HEK293 (cell line): ENCODE results near the gene UBE3C.

Experiments
- GFI1B ChIP-seq: fragments of 450-650 bp; formaldehyde crosslinking; IDR thresholded peaks from 2 replicates; pipeline ENCODE4 v1.5.1; 2016; ENCODE audit warnings: missing biosample characterization, missing genetic modification characterization
- WT1 ChIP-seq: fragments of 450-650 bp; formaldehyde crosslinking; IDR thresholded peaks from 2 replicates; pipeline ENCODE4 v1.5.1; 2016; ENCODE audit warnings: missing biosample characterization, missing genetic modification characterization
- ZNF654 ChIP-seq: fragments of 450-650 bp; formaldehyde crosslinking; IDR thresholded peaks from 2 replicates; pipeline ENCODE4 v1.5.1; 2016; ENCODE audit warnings: low read depth, missing biosample characterization, missing genetic modification characterization
- TF ChIP-seq, protein P1 (sequence below): fragments of 450-650 bp; formaldehyde crosslinking; IDR thresholded peaks from 2 replicates; pipeline ENCODE4 v1.5.1; 2016; ENCODE audit warnings: missing biosample characterization, missing genetic modification characterization
- TF ChIP-seq, protein P2 (sequence below): fragments of 450-650 bp; formaldehyde crosslinking; IDR thresholded peaks from 2 replicates; pipeline ENCODE4 v1.5.1; 2016; ENCODE audit warnings: missing biosample characterization, missing genetic modification characterization

DNA sequence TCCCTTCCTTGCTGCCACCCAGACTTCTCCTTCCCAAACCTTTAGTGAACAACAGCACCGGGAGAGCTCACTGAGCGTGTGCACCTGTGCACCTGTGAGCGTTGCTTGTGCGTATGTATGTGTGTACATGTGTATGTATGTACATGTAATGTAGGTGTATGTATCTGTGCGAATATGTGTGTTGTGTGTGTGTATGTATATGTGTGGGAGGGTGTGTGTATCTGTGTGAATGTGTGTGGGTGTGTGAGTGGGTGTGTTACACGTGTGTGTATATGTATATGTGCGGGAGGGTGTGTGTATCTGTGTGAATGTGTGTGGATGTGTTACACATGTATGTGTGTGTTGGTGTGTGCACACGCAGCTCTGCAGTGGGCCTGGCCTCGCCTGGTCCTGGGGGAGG is 153.5 kb downstream of the UBE3C start:
- TF ChIP-seq GFI1B (tag by site-specific recombination): no peak
- TF ChIP-seq, protein P1, sequence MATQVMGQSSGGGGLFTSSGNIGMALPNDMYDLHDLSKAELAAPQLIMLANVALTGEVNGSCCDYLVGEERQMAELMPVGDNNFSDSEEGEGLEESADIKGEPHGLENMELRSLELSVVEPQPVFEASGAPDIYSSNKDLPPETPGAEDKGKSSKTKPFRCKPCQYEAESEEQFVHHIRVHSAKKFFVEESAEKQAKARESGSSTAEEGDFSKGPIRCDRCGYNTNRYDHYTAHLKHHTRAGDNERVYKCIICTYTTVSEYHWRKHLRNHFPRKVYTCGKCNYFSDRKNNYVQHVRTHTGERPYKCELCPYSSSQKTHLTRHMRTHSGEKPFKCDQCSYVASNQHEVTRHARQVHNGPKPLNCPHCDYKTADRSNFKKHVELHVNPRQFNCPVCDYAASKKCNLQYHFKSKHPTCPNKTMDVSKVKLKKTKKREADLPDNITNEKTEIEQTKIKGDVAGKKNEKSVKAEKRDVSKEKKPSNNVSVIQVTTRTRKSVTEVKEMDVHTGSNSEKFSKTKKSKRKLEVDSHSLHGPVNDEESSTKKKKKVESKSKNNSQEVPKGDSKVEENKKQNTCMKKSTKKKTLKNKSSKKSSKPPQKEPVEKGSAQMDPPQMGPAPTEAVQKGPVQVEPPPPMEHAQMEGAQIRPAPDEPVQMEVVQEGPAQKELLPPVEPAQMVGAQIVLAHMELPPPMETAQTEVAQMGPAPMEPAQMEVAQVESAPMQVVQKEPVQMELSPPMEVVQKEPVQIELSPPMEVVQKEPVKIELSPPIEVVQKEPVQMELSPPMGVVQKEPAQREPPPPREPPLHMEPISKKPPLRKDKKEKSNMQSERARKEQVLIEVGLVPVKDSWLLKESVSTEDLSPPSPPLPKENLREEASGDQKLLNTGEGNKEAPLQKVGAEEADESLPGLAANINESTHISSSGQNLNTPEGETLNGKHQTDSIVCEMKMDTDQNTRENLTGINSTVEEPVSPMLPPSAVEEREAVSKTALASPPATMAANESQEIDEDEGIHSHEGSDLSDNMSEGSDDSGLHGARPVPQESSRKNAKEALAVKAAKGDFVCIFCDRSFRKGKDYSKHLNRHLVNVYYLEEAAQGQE (tag by site-specific recombination): no peak
- TF ChIP-seq, protein P2, sequence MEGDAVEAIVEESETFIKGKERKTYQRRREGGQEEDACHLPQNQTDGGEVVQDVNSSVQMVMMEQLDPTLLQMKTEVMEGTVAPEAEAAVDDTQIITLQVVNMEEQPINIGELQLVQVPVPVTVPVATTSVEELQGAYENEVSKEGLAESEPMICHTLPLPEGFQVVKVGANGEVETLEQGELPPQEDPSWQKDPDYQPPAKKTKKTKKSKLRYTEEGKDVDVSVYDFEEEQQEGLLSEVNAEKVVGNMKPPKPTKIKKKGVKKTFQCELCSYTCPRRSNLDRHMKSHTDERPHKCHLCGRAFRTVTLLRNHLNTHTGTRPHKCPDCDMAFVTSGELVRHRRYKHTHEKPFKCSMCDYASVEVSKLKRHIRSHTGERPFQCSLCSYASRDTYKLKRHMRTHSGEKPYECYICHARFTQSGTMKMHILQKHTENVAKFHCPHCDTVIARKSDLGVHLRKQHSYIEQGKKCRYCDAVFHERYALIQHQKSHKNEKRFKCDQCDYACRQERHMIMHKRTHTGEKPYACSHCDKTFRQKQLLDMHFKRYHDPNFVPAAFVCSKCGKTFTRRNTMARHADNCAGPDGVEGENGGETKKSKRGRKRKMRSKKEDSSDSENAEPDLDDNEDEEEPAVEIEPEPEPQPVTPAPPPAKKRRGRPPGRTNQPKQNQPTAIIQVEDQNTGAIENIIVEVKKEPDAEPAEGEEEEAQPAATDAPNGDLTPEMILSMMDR (tag by site-specific recombination): no peak
- no peak for TF ChIP-seq ZNF654 (tag by site-specific recombination)
- TF ChIP-seq WT1 (tag by site-specific recombination): no peak
